GM19372 (cell line): ENCODE results near the gene ICAM5.
"Not testable (repeated sequence)": the region's sequence is repeated elsewhere in the genome, so short reads cannot be mapped to it uniquely, and the experiment has no call there.

ENCODE experiments used
- ATAC-seq: cut with Tn5 transposase; IDR thresholded peaks from one replicate; pipeline ENCODE4 v1.9.1; 2021; ENCODE audit warnings: mild to moderate bottlenecking, low read depth, moderate library complexity; ENCODE audit not compliant: unreplicated experiment

Gene ICAM5, protein sequence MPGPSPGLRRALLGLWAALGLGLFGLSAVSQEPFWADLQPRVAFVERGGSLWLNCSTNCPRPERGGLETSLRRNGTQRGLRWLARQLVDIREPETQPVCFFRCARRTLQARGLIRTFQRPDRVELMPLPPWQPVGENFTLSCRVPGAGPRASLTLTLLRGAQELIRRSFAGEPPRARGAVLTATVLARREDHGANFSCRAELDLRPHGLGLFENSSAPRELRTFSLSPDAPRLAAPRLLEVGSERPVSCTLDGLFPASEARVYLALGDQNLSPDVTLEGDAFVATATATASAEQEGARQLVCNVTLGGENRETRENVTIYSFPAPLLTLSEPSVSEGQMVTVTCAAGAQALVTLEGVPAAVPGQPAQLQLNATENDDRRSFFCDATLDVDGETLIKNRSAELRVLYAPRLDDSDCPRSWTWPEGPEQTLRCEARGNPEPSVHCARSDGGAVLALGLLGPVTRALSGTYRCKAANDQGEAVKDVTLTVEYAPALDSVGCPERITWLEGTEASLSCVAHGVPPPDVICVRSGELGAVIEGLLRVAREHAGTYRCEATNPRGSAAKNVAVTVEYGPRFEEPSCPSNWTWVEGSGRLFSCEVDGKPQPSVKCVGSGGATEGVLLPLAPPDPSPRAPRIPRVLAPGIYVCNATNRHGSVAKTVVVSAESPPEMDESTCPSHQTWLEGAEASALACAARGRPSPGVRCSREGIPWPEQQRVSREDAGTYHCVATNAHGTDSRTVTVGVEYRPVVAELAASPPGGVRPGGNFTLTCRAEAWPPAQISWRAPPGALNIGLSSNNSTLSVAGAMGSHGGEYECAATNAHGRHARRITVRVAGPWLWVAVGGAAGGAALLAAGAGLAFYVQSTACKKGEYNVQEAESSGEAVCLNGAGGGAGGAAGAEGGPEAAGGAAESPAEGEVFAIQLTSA

DNA sequence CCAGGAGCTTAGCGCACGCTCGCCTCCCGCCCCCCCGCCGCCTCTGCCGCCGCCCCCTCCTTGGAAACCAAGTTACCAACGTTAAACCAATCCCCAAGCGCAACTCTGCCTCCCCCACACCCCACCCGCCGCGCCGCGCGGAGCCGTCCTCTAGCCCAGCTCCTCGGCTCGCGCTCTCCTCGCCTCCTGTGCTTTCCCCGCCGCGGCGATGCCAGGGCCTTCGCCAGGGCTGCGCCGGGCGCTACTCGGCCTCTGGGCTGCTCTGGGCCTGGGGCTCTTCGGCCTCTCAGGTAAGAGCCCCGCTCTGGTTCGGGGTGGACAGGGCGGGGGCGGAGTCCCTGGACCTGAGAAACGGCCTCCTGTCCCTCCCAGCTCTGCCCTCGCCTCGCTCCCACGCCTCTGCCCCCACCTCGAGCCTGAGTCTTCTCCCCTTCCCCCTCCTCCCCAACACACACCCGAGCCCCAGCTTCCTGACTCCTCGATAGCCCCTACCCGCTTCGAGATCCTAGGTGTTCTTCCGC is at the start of gene ICAM5:
ICAM5 (plus strand) TSS at position 117 of the 521 bp plus-strand sequence; CDS start at position 209, 92 bp downstream.
- ATAC-seq, result no peak

DNA sequence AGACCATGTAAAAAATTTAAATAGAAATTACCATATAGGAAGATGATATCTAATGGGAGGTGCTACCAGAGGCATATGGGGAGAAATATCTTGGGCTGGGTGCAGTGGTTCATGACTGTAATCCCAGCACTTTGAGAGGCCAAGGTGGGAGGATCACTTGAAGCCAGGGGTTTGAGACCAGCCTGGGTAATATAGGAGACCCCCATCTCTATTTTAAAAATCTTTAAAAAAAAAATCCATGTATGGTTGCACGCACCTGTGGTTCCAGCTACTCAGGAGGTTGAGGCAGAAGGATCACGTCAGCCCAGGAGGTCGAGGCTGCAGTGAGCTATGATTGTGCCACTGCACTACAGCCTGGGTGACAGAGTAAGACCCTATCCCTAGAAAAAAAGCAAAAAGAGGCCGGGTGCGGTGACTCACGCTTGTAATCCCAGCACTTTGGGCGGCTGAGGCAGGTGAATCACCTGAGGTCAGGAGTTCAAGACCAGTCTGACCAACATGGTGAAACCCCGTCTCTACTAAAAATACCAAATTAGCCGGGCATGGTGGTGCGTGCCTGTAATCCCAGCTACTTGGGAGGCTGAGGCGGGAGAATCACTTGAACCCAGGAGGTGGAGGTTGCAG is 47.8 kb upstream of the ICAM5 start:
- not testable (repeated sequence) for ATAC-seq

DNA sequence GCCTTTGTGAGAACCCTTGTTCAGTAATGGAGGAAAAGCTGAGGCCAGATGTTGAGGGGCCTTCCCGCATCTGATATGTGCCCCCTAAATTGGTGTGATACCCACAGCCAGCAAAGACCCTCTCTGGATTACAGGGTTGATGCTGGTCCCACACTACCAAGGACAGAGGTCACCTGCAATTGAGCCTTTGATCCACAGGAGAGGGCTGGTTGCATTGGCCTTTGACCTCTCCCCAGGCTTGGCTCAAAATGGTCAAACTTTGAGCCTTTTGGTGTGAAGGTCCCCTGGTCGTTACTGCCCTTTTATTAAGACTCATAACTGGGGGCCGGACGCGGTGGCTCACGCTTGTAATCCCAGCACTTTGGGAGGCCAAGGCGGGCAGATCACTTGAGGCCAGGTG is 46.1 kb upstream of the ICAM5 start:
- ATAC-seq, result no peak

DNA sequence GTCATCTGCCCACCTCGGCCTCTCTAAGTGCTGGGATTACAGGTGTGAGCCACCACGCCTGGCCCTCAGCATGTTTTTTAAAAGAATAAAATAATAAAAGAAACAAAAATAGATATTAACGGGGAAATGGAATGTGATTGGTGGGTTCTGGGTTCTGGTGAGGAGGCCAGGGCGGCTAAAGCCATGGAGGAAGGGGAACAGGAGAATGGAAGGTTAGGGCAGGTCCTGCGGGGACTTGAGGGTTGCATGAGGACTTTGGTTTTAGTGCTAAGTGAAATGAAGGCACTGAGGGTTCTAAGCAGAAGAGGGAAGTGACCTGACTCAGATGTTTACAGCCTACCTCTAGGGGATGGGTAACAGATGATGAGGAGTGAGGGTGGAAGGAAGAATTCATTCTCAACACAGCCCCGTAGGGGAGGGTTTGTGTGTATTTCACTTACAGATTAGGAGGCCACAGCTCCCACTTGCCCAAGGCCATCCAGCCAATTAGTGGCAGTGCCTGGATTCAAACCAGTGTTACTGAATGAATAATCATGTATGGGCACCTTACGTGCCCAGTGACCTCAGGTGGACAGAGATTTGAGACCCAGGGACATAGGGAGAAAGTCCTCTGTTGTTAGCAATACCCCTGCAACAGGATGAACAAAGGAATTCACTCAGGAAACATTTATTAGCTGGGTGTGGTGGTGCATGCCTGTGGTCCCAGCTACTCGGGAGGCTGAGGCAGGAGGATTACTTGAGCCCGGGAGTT is 44.4 kb upstream of the ICAM5 start:
- ATAC-seq, result no peak

DNA sequence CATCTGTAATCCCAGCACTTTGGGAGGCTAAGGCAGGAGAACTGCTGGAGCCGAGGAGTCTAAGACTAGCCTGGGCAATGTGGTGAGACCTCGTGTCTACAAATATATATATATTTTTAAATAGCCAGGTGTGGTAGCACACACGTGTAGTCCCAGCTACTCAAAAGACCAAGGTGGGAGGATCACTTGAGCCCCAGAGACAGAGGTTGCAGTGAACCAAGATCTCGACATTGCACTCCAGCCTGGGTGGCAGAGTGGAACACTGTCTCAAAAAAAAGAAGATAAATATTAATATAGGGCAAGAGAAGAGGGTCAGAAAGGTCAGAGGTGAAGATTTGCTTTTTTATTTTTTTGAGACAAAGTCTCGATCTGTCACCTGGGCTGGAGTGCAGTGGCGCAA is 43.2 kb upstream of the ICAM5 start:
- ATAC-seq, result no peak

DNA sequence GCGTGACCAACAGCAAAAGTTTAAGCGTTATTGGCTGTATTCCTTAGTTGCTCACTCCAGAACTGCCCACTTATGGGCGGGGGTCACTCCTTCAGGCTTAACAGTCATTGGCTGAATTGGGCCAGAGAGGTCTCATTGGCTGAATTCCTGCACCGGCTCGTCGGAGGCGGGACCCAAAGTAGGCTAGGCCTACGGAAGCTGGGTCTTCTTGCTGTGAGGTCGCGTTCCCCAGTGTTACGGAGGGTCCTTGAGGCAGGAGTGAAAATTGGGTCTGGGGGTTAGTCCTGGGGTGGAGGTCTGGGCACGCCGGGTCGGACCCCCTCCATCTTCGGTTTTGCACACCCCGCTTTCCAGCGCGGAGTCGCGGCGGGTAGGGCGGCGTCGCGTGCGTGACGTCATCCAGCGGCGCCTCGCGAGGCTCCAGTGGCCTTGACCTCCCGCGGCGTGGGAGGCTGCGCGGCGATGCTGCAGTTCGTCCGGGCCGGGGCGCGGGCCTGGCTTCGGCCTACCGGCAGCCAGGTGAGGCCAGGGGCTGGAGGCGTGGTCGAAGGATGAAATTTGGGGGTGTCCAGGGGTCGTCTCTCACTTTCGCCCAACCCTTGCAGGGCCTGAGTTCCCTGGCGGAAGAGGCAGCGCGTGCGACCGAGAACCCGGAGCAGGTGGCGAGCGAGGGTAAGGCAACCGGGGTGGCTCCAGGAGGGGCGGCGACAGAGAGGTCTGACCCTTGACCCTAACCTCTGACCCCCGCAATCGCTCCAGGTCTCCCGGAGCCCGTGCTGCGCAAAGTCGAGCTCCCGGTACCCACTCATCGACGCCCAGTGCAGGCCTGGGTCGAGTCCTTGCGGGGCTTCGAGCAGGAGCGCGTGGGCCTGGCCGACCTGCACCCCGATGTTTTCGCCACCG is 37.7 kb upstream of the ICAM5 start, which contains the start of gene MRPL4:
MRPL4 (plus strand) TSS at position 423 of the 903 bp plus-strand sequence; CDS start at position 463, 40 bp downstream.
- peak; percentile 74 for ATAC-seq

DNA sequence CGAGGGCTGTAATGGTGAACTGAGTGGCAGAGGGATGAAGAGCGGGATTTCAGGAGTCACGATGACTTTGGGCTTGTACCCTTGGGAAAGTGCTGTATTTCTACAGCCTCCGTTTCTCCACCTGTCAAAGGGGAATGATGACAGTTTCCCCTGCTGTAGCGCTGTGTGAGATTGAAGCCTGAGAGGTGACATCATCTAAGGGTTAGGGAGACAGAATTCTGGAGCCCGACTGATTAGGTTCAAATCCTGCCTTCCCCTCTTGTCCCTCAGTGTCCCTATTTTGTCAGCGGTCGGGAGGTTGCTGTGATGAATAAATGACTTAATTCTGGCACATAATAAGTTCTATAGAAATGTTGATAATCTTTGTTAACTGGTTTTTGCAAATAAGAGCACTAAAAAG is 37.0 kb upstream of the ICAM5 start:
- no peak for ATAC-seq

DNA sequence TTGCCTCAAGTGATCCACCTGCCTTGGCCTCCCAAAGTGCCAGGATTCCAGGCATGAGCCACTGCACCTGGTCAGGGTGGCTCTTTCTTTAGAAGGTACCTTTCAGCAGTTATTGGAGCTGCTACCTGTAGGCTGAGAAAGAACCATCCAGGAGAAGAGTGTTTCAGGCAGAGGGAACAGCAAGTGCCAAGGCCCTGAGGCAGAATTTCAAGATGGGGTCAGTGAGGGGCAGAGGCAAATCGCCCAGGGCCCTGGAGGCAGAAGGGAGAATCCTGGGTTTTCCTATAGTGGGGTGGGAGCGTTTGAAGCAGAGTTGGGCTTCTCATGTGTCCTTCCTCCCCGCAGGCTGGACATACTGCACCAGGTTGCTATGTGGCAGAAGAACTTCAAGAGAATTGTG is 35.5 kb upstream of the ICAM5 start:
- no peak for ATAC-seq

DNA sequence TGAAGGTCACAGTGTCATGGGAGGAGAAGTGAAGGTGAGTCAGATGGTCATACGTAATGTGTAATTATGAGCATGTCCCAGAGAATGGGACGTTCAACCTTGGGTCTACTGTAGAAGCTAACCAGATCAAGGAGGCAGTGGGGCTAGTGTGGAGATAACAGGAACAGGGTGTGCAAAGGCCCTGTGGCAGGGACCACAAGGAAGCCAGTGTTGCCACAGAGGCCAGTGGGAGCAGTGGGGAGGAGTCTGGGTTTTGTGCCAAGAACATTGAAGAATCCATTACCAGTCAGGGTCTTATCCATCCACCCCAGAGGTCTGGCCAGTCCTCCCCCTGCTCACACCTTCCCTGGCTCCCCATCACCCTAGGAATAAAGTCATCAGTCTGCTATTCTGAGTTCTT is 34.4 kb upstream of the ICAM5 start:
- no peak for ATAC-seq

DNA sequence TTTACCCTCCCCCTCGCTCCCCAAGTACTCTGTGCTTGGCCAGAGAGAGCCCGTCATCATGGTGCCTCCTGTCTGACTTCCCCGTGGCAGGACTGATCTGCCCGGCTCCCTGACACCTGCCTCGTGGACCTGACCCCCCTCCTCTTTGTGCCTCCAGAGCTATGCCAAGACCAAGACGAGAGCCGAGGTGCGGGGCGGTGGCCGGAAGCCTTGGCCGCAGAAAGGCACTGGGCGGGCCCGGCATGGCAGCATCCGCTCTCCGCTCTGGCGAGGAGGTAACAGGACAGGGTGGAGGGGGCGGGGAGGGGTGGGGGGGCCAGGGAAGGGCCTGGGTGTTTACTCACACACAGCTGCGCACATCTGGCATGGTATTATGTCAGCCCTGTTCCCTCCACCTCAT is 33.2 kb upstream of the ICAM5 start:
- ATAC-seq, result no peak

DNA sequence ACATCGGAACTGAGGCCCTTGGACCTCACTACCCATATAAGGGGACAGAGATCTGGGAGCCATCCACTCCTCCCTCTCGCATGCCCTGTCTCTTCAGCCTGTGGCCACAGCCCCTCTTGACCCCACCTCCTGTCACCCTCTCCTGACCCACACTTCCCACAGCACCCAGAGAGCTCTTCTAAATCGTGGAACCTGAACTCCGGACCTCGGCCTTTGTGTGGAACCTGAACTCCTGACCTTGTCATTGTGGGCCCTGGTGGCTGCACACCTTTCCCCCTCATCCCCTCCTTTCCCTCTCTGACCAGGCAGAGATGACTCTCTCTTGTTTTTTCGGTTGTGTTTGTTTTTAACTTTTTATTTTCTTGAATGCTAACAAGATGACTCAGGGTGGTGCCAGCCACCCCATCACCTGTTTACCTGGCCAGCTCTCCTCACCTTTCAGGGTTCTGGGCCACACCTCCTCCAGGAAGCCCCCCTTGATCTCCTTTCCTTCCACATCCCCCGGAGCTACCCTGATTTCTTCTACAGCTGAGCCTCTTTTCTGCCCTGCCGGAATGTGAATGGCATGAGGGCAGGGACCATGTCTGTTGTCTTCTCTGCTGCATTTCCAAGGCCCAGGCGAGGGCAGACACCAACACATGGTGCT is 32.7 kb upstream of the ICAM5 start:
- ATAC-seq, result no peak

DNA sequence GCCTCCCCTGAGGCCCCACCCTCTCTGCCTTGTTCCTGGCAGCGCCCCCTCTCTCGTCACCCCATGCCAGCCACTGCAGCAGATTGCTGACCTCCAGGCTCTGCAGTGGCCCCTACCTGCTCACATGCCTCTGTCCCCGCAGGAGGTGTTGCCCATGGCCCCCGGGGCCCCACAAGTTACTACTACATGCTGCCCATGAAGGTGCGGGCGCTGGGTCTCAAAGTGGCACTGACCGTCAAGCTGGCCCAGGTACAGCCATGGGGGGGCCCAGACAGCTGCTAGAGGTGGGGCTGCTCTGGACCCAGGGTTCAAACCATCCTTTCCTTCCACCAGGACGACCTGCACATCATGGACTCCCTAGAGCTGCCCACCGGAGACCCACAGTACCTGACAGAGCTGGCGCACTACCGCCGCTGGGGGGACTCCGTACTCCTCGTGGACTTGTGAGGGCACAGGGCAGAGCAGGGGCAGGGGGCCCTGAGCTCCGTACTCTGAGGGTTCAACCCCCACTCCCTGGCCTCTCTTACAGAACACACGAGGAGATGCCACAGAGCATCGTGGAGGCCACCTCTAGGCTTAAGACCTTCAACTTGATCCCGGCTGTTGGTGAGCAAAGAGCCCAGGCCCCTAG is 31.6 kb upstream of the ICAM5 start:
- no peak for ATAC-seq

DNA sequence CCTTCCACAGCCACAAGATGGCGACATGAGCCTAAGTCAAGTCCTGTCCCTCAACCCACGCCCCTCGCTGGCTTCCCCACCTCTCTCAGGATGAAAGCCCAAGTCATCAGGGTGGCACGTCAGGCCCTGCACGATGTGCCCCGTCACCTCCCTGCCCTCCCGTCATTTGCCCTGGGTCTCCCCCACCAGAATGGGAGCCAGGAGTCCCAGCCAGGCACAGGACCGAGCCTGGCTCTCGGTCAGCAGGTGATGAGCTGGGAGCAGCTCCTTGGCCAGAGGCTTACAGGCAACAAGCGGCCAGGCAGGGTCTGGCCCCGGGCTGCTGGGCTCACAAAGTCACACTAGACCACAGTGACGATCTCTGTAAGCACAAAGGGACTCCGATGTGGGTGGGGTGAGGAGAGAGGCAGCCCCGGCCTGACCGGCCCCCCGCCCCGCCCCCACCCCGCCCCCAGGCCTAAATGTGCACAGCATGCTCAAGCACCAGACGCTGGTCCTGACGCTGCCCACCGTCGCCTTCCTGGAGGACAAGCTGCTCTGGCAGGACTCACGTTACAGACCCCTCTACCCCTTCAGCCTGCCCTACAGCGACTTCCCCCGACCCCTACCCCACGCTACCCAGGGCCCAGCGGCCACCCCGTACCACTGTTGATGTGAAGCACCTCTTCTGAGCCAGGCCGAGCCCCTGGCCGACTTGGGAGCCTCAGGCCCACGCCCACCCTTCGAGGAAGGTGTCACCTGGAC is 30.4 kb upstream of the ICAM5 start:
- ATAC-seq, result no peak

DNA sequence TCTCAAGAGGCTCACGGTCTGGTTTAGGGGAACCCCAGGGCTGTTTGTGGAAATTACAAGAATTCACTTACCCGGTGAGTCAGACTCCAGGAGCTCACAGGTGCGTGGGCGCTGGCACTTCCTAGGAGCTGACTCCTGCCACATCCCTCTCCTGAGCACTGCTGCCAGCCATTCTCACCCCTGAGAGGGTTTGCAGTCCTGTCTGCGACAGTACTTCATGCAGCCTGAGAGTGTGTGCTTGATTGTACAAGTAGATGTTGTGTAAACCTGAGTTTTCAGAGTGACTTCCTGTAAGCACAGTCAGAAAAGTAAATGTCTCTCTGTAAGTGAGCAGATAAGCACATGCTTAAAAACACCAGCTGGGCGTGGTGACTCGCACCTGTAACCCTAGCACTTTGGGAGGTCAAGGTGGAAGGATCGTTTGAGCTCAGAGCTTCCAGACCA is 29.6 kb upstream of the ICAM5 start:
- no peak for ATAC-seq

DNA sequence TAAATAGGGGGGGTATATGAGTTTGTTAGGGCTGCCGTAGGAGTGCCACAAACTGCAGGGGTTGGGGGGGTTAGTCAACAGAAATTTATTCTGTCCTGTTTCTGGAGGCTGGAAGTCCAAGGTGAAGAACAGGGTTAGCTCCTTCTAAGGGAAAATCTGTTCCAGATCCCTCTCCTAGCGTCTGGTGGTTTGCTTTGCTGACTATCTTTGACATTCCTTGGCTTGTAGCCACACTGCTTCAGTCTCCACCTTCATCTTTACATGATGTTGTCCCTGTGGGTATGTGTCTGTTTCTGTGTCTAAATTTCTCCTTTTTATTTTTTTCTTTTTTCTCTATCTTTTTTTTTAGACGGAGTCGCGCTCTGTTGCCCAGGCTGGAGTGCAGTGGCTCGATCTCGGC is 27.0 kb upstream of the ICAM5 start:
- ATAC-seq, result no peak

DNA sequence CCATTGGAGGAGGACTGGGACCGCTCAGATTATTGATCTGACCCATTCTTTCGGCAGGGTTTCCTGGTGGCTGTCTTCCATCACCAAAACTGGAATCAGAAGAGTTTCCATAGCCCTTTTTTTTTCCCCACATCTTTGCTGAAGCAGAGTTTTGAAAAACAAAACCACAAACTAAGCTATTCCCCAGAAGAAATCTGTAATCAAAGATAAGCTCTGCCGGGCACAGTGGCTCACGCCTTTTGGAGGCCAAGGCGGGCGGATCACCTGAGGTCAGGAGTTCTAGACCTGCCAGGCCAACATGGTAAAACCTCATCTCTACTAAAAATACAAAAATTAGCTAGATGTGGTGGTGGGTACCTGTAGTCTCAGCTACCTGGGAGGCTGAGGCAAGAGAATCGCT is 23.0 kb upstream of the ICAM5 start:
- ATAC-seq, result no peak

DNA sequence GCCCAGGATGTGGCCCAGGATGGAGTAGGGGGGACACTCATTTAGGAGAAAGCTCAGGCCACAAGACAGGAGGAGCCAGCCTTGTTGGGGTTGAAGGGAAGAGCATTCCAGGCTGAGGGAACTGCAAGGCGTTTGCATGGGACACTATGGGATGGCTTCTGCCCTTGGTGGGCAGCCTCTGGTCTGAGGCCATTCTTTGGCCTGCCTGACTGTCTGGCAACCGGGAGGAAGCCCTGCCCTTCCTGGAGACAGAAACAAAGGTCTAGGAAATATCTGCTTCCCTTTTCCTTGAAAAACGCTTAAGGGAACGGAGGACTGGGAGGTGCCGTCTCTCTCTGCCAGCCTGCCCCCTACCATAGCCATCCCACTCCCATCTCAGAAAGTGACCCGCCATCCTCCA is 21.7 kb upstream of the ICAM5 start:
- no peak for ATAC-seq
